Esophagus muscularis mucosa (tissue), 4 donors: ENCODE results near the gene SEL1L. TPM values are rescaled to one million over a fixed set of nuclear protein-coding genes. Genes with fewer than 3 reads are reported as not detected.

ENCODE experiments used
- DNase-seq: peaks from one replicate; pipeline ENCODE4 v3.0.0-alpha.2; 2017; ENCODE audit errors: extremely low spot score
- H3K27ac ChIP-seq, 4 donors: fragments of 200-600 bp; sonication (generic); replicated peaks in 1 of 4; 1 replicate in 3 of 4; 2 replicates in 1 of 4; pipeline ENCODE4 v1.5.1; 2016 to 2019; ENCODE audit warnings: mild to moderate bottlenecking in 1 of 4
- H3K27me3 ChIP-seq, 4 donors: fragments of 200-600 bp; sonication (generic); one replicate each; pipeline versions ENCODE4 v1.5.1 to v1.6.0; 2016 to 2019
- H3K36me3 ChIP-seq, 4 donors: fragments of 200-600 bp; sonication (generic); one replicate each; pipeline ENCODE4 v1.5.1; 2016 to 2019
- H3K4me1 ChIP-seq, 4 donors: fragments of 200-600 bp; sonication (generic); one replicate each; pipeline ENCODE4 v1.5.1; 2016 to 2019
- H3K4me3 ChIP-seq, 4 donors: fragments of 200-600 bp; sonication (generic); 1 replicate in 2 of 4; 2 replicates in 2 of 4; pipeline ENCODE4 v1.5.1; 2016 to 2019; ENCODE audit warnings: mild to moderate bottlenecking in 4 of 4, moderate library complexity in 1 of 4
- H3K9me3 ChIP-seq, 4 donors: fragments of 200-600 bp; sonication (generic); 1 replicate in 3 of 4; 2 replicates in 1 of 4; pipeline ENCODE4 v1.5.1; 2016 to 2019
- CTCF ChIP-seq, 3 experiments: fragments of 200-600 bp in 2 of 3; fragments of 450-650 bp in 1 of 3; sonication (generic) in 2 of 3; IDR thresholded peaks; one replicate each; pipeline ENCODE4 v1.5.1; 2017 to 2019; ENCODE audit warnings: antibody characterized with exemption in 3 of 3, mild to moderate bottlenecking in 2 of 3, moderate library complexity in 1 of 3
- EP300 ChIP-seq: sonication (generic); formaldehyde crosslinking; IDR thresholded peaks from one replicate; pipeline ENCODE4 v1.6.1; 2017; ENCODE audit warnings: antibody characterized with exemption
- POLR2A ChIP-seq: fragments of 450-650 bp; IDR thresholded peaks from one replicate; pipeline ENCODE4 v1.6.1; 2017; ENCODE audit warnings: antibody characterized with exemption, moderate library complexity, mild to moderate bottlenecking, low read depth
- POLR2AphosphoS5 ChIP-seq, 2 donors: sonication (generic); formaldehyde crosslinking; IDR thresholded peaks; one replicate each; pipeline ENCODE4 v1.6.1; 2017; ENCODE audit warnings: antibody characterized with exemption in 2 of 2
- WGBS: methylation state at CpG from one replicate; pipeline ENCODE4 v1.1.5; 2018; 5-methylcytosine and 5-hydroxymethylcytosine counted together
- intact Hi-C: fragments of 100-400 bp; cut with DNase I; formaldehyde crosslinking; loops from one replicate; pipeline ENCODE4 v1.15.1; 2023
- total RNA-seq, 4 donors: library from RNA; depleted of rRNA; stranded (reverse); fragments of >200 nt; gene quantifications; one replicate each; pipeline versions ENCODE4 v1.1.0 to v1.2.1, GENCODE V29; 2016

Gene SEL1L
- total RNA-seq, 4 donors from 2014 or later, result 54.2 to 64.2 (median 55.6) TPM

GRCh38 chr14:81459912-81460311, 73.7 kb downstream of the SEL1L start:
- no peaks in the 10 kb centered on the region for H3K36me3 ChIP-seq
- no peak for DNase-seq
- H3K4me3 ChIP-seq, result no peak overlapping the region
- intact Hi-C loops, result no loop called here
- 90% methylated on average over 4 of the region's 4 CpGs for WGBS
- no peak overlapping the region for H3K27ac ChIP-seq
- no peaks in the 10 kb centered on the region for H3K9me3 ChIP-seq
- peaks cover 4 to 9% (median 8%) of the 10 kb centered on the region in 4 donors for H3K4me1 ChIP-seq
- H3K27me3 ChIP-seq, result peaks cover 0 to 6% (median 0%) of the 10 kb centered on the region in 4 donors
- TF ChIP-seq EP300 (no peak), CTCF (IDR thresholded peaks at IDR 0.05) (no peak), POLR2A (no peak), POLR2AphosphoS5 (IDR thresholded peaks at IDR 0.05) (no peak)

GRCh38 chr14:81458352-81458751, 75.3 kb downstream of the SEL1L start:
- 96% methylated on average over 8 of the region's 8 CpGs for WGBS
- no peaks in the 10 kb centered on the region for H3K4me1 ChIP-seq
- H3K9me3 ChIP-seq, result no peaks in the 10 kb centered on the region
- H3K36me3 ChIP-seq, result no peaks in the 10 kb centered on the region
- H3K27me3 ChIP-seq, result peaks cover 0 to 6% (median 0%) of the 10 kb centered on the region in 4 donors
- TF ChIP-seq POLR2AphosphoS5 (IDR thresholded peaks at IDR 0.05), result no peak
- no peak for TF ChIP-seq EP300
- no peak for TF ChIP-seq CTCF (IDR thresholded peaks at IDR 0.05)
- no peak for TF ChIP-seq POLR2A
- intact Hi-C loops, result no loop called here
- H3K27ac ChIP-seq, result no peak overlapping the region
- DNase-seq, result no peak
- no peak overlapping the region for H3K4me3 ChIP-seq

DNA sequence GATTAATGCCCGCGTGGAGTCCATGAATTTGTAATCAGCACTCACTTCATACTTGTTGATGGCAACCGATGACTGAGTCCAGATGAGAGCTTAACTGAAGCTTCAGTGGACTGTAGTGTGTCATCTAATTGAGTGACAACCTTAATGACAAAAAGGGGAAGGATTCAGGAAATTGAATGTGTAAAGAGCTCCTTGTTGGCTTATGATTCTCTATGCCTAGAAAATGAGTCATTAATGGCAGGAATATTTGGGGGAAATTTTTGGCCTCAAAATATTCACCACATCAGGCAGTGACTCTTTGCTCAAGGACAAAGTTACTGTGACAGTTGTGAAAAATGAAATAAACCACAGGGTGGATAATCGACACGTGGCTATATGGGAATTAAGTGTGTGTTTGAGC, 78.3 kb downstream of the SEL1L start:
- H3K27ac ChIP-seq, result no peak overlapping the region
- DNase-seq, result no peak
- H3K4me1 ChIP-seq, result peaks cover 0 to 5% (median 3%) of the 10 kb centered on the region in 4 donors
- H3K4me3 ChIP-seq, result no peak overlapping the region
- H3K27me3 ChIP-seq, result peaks cover 0 to 21% (median 0%) of the 10 kb centered on the region in 4 donors
- intact Hi-C loops, result no loop called here
- H3K9me3 ChIP-seq, result no peaks in the 10 kb centered on the region
- TF ChIP-seq POLR2A (no peak), CTCF (IDR thresholded peaks at IDR 0.05) (no peak), EP300 (no peak), POLR2AphosphoS5 (IDR thresholded peaks at IDR 0.05) (no peak)
- WGBS, result 70% methylated on average over 5 of the region's 5 CpGs
- H3K36me3 ChIP-seq, result no peaks in the 10 kb centered on the region

DNA sequence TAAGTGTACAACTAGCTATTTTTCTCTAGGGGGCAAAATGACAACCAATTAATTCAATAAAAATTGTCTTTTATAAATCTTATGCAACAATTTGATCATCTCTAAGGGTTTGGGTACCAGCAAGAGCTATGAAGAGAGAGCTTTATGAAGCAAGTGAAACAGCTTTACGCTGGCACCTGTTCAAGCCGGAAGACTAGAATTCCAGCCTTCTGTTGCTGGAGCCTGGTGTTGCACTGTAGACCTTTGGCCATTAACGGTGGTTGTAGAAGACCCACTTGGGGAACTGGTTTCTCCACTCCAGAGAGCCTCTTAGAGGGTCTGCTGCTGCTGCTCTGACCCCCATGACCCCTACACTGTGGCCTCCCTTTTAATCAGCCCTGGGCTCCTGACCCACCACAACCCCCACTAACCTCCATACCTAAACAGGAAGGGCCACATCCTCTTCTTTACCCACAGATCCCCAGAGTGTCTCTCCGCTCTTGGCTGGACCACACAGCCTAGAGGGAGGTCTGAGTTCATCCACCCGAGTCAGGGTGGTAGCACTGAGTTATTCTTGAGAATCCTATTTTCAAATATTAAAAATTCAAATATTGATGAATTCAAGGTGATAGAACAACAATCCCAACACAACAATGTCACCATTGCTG, 79.0 kb downstream of the SEL1L start:
- DNase-seq, result no peak
- Histone ChIP-seq H3K9me3 (no peaks in the 10 kb centered on the region), H3K27me3 (peaks cover 0 to 28% (median 3%) of the 10 kb centered on the region in 4 donors), H3K4me3 (no peak overlapping the region), H3K4me1 (peaks cover 6 to 12% (median 8%) of the 10 kb centered on the region in 4 donors), H3K36me3 (no peaks in the 10 kb centered on the region), H3K27ac (no peak overlapping the region)
- TF ChIP-seq EP300, result no peak
- TF ChIP-seq CTCF (IDR thresholded peaks at IDR 0.05), result no peak
- TF ChIP-seq POLR2A, result no peak
- TF ChIP-seq POLR2AphosphoS5 (IDR thresholded peaks at IDR 0.05), result no peak
- intact Hi-C loops, result no loop called here
- whole genome bisulfite sequencing, result 90% methylated on average over 4 of the region's 5 CpGs
